GM19397 (cell line): ENCODE measurements around the gene MGP.
A peak's percentile ranks its signal among the peaks of the same experiment; 100 is the strongest.

Experiments used
- ATAC-seq: cut with Tn5 transposase; IDR thresholded peaks from one replicate; pipeline ENCODE4 v1.9.1; 2021; ENCODE audit warnings: mild to moderate bottlenecking, moderate library complexity; ENCODE audit not compliant: unreplicated experiment

MGP gene

GRCh38 chr12:14903386-14904098 lies 17.9 kb upstream of the MGP start:
- ATAC-seq: no peak

- no peak for ATAC-seq
Observed at GRCh38 chr12:14902465-14902864, 16.8 kb upstream of the MGP start.

GRCh38 chr12:14901228-14901562 lies 15.5 kb upstream of the MGP start:
- ATAC-seq: no peak

GRCh38 chr12:14900521-14901227 lies 15.0 kb upstream of the MGP start:
- no peak for ATAC-seq

- ATAC-seq: no peak
Observed at GRCh38 chr12:14896521-14897169, 11.0 kb upstream of the MGP start.

GRCh38 chr12:14893506-14894250 lies 8.0 kb upstream of the MGP start:
- ATAC-seq: no peak

- no peak for ATAC-seq
Observed at GRCh38 chr12:14892726-14893505, 7.3 kb upstream of the MGP start.

- no peak for ATAC-seq
Observed at GRCh38 chr12:14890701-14891100, 5.0 kb upstream of the MGP start.

GRCh38 chr12:14886271-14886670 lies 617 bp upstream of the MGP start:
- ATAC-seq: no peak

- ATAC-seq: peak; percentile 94
Observed at GRCh38 chr12:14884458-14884878, 1.2 kb downstream of the MGP start.

GRCh38 chr12:14883686-14884085 lies 2.0 kb downstream of the MGP start:
- no peak for ATAC-seq

GRCh38 chr12:14880890-14881453 lies 4.7 kb downstream of the MGP start:
- no peak for ATAC-seq

GRCh38 chr12:14879222-14879933 lies 6.3 kb downstream of the MGP start:
- ATAC-seq: no peak

GRCh38 chr12:14878488-14878887 lies 7.2 kb downstream of the MGP start:
- ATAC-seq: no peak

- ATAC-seq: no peak
Observed at GRCh38 chr12:14876833-14877232, 8.8 kb downstream of the MGP start.

- ATAC-seq: no peak
Observed at GRCh38 chr12:14874882-14875281, 10.8 kb downstream of the MGP start.

- ATAC-seq: no peak
Observed at GRCh38 chr12:14873440-14874185, 12.0 kb downstream of the MGP start.

- no peak for ATAC-seq
Observed at GRCh38 chr12:14871886-14872285, 13.8 kb downstream of the MGP start.

GRCh38 chr12:14871247-14871646 lies 14.4 kb downstream of the MGP start:
- ATAC-seq: no peak
